Stimulated activated CD8-positive, alpha-beta memory T cell treated with anti-CD3 and anti-CD28 coated beads, Interleukin-12 subunit alpha, Interleukin-12 subunit beta, amount 100 ng/mL, for 4 hours (primary cell): Measurements from ENCODE around the gene KCNK1.
"Not testable (repeated sequence)": the region's sequence is repeated elsewhere in the genome, so short reads cannot be mapped to it uniquely, and the experiment has no call there.

Experiments used
- DNase-seq: peaks from one replicate; pipeline ENCODE4 v3.0.0-alpha.2; 2020; ENCODE audit warnings: low read depth

KCNK1 gene

GRCh38 chr1:233667741-233668140 lies 53.8 kb downstream of the KCNK1 start:
- DNase-seq: no peak

GRCh38 chr1:233668146-233668724 lies 54.3 kb downstream of the KCNK1 start:
- DNase-seq: no peak

GRCh38 chr1:233668725-233669294 lies 54.9 kb downstream of the KCNK1 start:
- DNase-seq: no peak

- DNase-seq: not testable (repeated sequence)
Observed at GRCh38 chr1:233670363-233670762, 56.5 kb downstream of the KCNK1 start.

GRCh38 chr1:233671286-233671685 lies 57.4 kb downstream of the KCNK1 start:
- no peak for DNase-seq

GRCh38 chr1:233672732-233673131 lies 58.8 kb downstream of the KCNK1 start:
- no peak for DNase-seq

GRCh38 chr1:233673261-233673946 lies 59.5 kb downstream of the KCNK1 start:
- no peak for DNase-seq

- DNase-seq: no peak
Observed at GRCh38 chr1:233673947-233674431, 60.1 kb downstream of the KCNK1 start.

- DNase-seq: no peak
Observed at GRCh38 chr1:233675446-233675845, 61.5 kb downstream of the KCNK1 start.

GRCh38 chr1:233675893-233676292 lies 62.0 kb downstream of the KCNK1 start:
- DNase-seq: no peak

GRCh38 chr1:233677690-233678354 lies 63.9 kb downstream of the KCNK1 start:
- DNase-seq: no peak

GRCh38 chr1:233679030-233679429 lies 65.1 kb downstream of the KCNK1 start:
- no peak for DNase-seq

- no peak for DNase-seq
Observed at GRCh38 chr1:233679591-233680373, 65.9 kb downstream of the KCNK1 start.

- no peak for DNase-seq
Observed at GRCh38 chr1:233681285-233681684, 67.4 kb downstream of the KCNK1 start.

GRCh38 chr1:233686653-233687052 lies 72.7 kb downstream of the KCNK1 start:
- DNase-seq: not testable (repeated sequence)

GRCh38 chr1:233689017-233689747 lies 75.3 kb downstream of the KCNK1 start:
- no peak for DNase-seq

- DNase-seq: no peak
Observed at GRCh38 chr1:233689748-233690254, 75.9 kb downstream of the KCNK1 start.

- DNase-seq: no peak
Observed at GRCh38 chr1:233695901-233696300, 82.0 kb downstream of the KCNK1 start.

- DNase-seq: no peak
Observed at GRCh38 chr1:233700338-233700737, 86.4 kb downstream of the KCNK1 start.

- no peak for DNase-seq
Observed at GRCh38 chr1:233704170-233704897, 90.4 kb downstream of the KCNK1 start.
